ENCODE data around the gene STARD3. TPM values are rescaled to one million over a fixed set of nuclear protein-coding genes. Genes with fewer than 3 reads are reported as not detected.

The STARD3 gene
- total RNA-seq, 1 donor, result 47.1 TPM

GRCh38 chr17:39658346-39658745, 21.4 kb downstream of the STARD3 start:
- DNase-seq (ENCODE audit: low read depth in 2 of 3, low spot score in 2 of 3), result no peak

DNA sequence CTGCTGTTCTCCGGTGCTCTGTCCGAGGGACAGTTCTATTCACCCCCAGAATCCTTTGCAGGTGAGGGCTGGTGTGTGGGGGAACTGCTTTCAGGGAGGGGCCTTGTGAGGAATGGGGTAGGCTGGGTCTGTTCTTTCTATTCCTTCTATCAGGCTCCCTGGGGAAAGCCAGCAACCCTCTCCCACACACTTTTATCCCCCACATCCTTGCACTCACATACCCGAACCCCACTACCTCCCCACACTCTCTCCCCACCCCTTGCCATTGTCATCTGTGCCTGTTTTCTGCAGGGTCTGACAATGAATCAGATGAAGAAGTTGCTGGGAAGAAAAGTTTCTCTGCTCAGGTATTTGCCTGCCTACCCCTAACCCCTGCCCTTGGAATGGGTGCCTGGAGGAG, 21.8 kb downstream of the STARD3 start:
- no peak for DNase-seq (ENCODE audit: low read depth in 2 of 3, low spot score in 2 of 3)

- DNase-seq (ENCODE audit: low read depth in 2 of 3, low spot score in 2 of 3), result peak in 2 of 3 donors; percentile 43 to 78
Measured at GRCh38 chr17:39659279-39660010, 22.5 kb downstream of the STARD3 start.

DNA sequence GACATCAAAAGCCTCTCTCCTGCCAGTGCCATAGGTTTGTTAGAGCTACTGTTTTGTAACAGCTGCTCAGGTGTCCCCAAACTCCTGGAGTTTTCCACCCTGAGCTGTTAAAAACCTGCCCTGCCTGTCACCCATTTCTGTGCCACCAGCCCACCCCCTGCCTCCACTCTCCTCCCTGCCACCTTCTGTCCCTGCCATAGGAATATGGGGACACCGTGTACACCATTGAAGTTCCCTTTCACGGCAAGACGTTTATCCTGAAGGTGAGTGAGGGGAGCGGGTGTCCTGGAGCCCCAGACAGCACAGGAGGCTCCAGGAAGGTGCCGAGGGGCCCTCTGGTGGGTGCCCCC, 23.0 kb downstream of the STARD3 start:
- DNase-seq (ENCODE audit: low read depth in 2 of 3, low spot score in 2 of 3), result no peak

DNA sequence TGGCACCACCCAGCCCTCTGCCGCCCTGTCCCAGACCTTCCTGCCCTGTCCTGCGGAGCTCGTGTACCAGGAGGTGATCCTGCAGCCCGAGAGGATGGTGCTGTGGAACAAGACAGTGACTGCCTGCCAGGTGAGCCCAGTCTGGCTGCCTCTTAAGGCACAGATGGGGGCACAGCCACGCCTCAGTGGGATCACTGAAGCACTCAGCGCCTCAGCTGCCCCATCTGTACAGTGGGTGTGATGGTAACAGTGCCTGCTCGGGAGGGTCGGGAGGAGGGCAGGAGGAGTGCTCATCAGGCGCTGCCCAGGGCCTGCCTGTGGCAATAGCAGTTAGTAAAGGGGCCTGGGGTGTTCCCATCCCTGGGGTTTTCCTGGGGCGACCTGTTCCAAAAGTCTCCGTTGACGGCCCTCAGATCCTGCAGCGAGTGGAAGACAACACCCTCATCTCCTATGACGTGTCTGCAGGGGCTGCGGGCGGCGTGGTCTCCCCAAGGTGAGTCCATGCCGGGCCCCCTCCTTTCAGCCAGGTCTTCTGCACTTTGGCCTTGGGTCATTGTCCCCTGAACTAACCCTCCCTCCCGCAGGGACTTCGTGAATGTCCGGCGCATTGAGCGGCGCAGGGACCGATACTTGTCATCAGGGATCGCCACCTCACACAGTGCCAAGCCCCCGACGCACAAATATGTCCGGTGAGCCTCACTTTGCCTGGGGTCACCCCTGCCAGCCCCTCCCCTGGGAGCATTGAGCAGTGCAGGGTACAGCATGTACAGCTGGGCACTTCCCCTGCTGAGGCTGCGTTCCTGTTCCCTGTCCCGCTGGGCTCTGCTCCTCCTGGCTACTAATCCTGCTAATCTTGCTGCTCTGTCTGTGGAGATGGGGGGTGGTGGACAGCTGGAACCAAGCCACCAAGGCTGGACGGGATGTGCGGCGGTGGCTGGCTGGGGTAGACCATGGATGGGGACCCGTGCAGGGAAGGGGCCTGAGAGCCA, 23.7 kb downstream of the STARD3 start:
- no peak for DNase-seq (ENCODE audit: low read depth in 2 of 3, low spot score in 2 of 3)

DNA sequence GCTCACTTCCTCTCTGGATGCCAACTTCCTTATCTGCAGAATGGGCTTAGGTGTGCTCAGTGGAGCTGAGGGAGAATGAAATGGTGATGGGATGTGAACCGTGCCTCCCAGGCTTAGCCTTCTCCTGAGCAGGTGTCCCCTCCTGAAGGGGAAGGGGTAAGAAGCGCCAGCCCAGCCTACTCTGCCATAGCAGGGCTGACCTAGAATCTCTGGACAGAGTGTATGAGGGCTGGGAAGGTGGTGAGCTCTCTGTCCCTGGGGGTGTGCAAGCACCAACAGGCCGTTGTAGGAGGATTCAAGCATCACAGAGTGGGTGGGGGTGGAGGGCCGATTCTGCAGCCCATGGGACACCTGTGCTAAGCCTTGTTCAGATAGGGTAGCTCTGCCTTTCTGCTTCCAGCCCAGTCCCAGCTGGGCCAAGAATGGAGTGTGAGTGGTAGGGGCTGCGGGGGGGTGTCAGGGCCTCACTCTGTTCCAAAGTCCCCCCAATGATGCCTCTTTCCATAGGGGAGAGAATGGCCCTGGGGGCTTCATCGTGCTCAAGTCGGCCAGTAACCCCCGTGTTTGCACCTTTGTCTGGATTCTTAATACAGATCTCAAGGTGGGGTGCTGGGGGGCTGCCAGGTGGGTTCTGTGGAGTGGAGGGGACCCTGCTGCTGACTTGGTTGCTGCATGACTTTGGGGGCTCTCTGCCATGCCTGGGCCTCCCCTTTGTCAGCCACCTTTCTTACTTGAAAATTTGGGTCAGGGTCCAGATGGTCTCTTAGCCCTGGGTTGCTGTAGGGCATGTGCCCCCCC, 25.0 kb downstream of the STARD3 start:
- DNase-seq (ENCODE audit: low read depth in 2 of 3, low spot score in 2 of 3), result no peak

GRCh38 chr17:39662551-39663339, 25.8 kb downstream of the STARD3 start:
- DNase-seq (ENCODE audit: low read depth in 2 of 3, low spot score in 2 of 3), result no peak

DNA sequence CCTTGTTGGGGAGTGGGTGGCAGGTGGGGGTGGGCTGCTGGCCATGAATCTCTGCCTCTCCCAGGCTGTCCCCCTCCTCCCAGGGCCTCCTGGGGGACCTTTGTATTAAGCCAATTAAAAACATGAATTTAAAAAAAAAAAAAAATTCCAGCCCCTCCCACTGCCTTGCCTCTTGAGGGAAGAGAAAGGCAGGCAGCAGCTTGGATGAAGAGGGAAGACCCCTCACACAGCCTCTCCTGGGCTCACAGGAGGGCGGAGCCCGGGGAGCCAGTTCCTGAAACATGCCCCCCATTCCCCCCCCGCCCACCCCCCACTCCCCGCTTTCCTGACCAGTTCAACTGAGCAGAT, 26.4 kb downstream of the STARD3 start:
- DNase-seq (ENCODE audit: low read depth in 2 of 3, low spot score in 2 of 3), result no peak

GRCh38 chr17:39663688-39664580, 27.0 kb downstream of the STARD3 start:
- DNase-seq (ENCODE audit: low read depth in 2 of 3, low spot score in 2 of 3), result no peak

GRCh38 chr17:39664581-39665561, 27.9 kb downstream of the STARD3 start, which contains the start of gene TCAP:
Gene TCAP, plus strand, starts transcription at chr17:39665349. Its CDS starts 11 bp downstream, at chr17:39665360.
- DNase-seq (ENCODE audit: low read depth in 2 of 3, low spot score in 2 of 3), result no peak

GRCh38 chr17:39665642-39666224, 28.8 kb downstream of the STARD3 start:
- DNase-seq (ENCODE audit: low read depth in 2 of 3, low spot score in 2 of 3), result peak in 2 of 3 donors; percentile 37 to 54

- DNase-seq (ENCODE audit: low read depth in 2 of 3, low spot score in 2 of 3), result no peak
Measured at GRCh38 chr17:39666231-39666600, 29.3 kb downstream of the STARD3 start.

DNA sequence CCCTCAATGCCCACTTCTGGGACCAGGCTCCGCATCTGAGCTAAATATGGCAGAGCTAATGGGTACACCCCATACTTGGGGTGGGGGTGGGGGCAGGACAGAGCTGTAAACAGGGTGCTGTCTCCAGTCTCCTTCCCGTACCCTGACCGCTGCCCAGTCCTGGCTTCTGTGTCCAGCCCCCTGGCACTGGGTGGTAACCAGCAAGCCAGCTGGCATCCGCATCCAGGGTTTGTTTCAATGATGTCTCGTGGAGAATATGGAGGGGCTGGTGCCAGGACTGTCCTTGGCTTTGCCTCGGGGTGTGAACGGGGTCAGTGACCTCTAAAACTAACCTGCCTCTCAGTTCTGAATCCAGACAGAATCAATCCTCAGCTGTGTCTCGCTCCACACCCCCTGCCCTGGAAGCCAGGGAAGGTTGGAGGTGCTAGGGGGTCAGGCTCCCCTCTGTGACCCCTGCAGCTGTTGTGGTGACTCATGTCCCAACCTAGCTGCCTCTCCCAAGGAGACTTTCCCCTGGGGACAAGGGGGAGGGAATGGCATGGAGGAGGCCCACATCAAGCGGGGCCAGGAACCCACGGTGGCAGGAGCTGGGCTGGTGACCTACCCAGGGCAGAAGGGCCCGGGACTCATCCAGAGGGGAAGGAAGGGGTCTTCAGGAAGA, 29.8 kb downstream of the STARD3 start:
- no peak for DNase-seq (ENCODE audit: low read depth in 2 of 3, low spot score in 2 of 3)

DNA sequence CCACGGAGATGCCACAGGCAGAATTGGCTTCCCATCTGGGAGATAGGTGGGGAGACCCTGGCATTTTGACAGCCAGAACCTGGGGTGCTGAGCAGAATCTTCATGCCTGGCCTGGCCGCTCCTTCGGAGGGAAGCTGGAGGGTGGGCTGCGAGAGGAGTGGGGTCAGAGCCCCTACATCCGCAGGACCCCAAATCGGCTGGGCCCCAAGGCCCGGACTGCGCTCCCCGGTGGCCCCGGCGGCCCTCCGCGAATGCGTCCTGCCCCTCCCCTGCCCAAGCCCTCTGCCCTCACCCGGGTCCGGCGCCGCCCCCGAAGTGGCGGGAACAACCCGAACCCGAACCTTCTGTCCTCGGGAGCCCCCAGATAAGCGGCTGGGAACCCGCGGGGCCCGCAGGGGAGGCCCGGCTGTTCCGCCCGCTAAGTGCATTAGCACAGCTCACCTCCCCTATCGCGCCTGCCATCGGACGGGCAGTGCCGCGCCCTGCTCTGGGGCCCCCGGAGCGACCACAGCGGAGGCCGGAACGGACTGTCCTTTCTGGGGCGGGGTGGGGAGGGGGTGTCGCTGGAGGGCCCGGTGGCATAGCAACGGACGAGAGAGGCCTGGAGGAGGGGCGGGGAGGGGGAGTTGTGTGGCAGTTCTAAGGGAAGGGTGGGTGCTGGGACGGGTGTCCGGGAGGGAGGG, 30.5 kb downstream of the STARD3 start:
- no peak for DNase-seq (ENCODE audit: low read depth in 2 of 3, low spot score in 2 of 3)

GRCh38 chr17:39667945-39668924, 31.3 kb downstream of the STARD3 start, which contains the start of gene PNMT:
Gene PNMT, plus strand, starts transcription at chr17:39668453. Its CDS starts 23 bp downstream, at chr17:39668476.
- DNase-seq (ENCODE audit: low read depth in 2 of 3, low spot score in 2 of 3), result peak; percentile 56 to 73 (median 73)

All from hematopoietic multipotent progenitor cell (in vitro differentiated cells).